Activated CD4-positive, alpha-beta T cell treated with anti-CD3 and anti-CD28 coated beads for 4 hours (primary cell): ENCODE data around the gene MAGOHB.
"Not testable (repeated sequence)": the region's sequence is repeated elsewhere in the genome, so short reads cannot be mapped to it uniquely, and the experiment has no call there.

Source experiments
- DNase-seq, 2 donors: peaks; one replicate each; pipeline ENCODE4 v3.0.0-alpha.2; 2020

Gene MAGOHB

GRCh38 chr12:10613349-10614055, at the start of gene MAGOHB:
TSS of gene MAGOHB (minus strand) at chr12:10613609. CDS start at chr12:10613532, 77 bp downstream.
- peak; percentile 93 to 99 for DNase-seq

GRCh38 chr12:10661338-10661737, 47.9 kb upstream of the MAGOHB start:
- no peak for DNase-seq

- no peak for DNase-seq
Measured at GRCh38 chr12:10654003-10654402, 40.6 kb upstream of the MAGOHB start.

DNA sequence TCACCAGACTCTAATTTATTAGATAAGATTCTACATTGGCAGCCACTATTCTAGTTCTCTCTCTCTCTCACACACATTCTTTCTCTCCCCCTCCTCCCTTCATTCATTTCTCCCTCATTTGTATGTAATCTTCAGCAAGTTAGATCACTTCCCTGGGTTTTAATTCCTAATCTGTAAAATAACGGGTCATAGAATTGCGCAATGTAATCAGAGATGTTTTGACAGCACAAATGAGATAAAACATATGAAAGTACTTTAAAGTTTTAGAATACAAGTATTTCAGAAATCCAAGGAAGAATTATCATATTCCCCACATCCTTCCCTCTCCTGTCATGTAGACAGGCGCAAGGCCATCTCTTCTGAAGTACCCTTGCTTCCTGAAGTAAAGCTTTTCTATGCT, 38.8 kb upstream of the MAGOHB start:
- no peak for DNase-seq

GRCh38 chr12:10646576-10646975, 33.2 kb upstream of the MAGOHB start:
- not testable (repeated sequence) for DNase-seq

GRCh38 chr12:10645910-10646309, 32.5 kb upstream of the MAGOHB start:
- no peak for DNase-seq

GRCh38 chr12:10641735-10642500, 28.5 kb upstream of the MAGOHB start:
- DNase-seq, result no peak

DNA sequence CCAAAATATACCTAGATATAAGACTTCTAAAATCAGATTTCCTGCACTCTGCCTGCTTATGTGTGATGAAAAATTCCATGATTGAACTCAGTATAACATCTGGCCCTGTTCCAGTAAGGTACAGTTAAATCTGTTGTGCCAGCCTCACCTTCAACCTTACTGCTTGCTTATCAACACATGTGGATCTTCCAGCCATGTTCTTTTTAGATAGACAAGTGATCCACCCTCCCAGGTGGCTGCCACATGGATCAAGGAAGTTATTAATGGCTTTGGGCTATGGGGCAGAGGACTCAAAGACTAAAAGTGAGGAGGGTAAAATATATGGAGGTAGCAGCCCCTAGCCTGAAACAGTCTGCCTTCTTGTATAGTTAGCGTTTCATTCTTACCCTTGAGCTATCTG, 25.3 kb upstream of the MAGOHB start:
- DNase-seq, result no peak

- DNase-seq, result no peak
Measured at GRCh38 chr12:10636611-10637010, 23.2 kb upstream of the MAGOHB start.

- no peak for DNase-seq
Measured at GRCh38 chr12:10636124-10636523, 22.7 kb upstream of the MAGOHB start.

DNA sequence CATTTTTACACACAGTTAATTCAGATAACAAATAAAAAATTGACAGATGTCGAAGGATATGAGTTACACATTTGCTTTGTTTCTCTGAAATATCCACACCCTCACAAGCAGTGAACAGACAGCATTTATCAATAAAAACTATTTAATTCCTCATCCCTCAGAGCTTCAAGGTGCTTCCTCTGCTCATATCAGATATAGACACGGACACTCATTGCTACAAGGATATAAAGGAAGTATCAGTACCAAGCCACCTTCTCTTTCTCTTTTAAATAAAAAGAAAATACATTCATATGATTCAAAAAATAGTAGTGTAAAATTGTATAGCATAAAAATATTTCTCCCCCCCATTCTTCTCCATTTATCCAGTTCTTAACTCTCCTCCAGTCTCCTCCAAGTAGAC, 21.9 kb upstream of the MAGOHB start:
- no peak for DNase-seq

DNA sequence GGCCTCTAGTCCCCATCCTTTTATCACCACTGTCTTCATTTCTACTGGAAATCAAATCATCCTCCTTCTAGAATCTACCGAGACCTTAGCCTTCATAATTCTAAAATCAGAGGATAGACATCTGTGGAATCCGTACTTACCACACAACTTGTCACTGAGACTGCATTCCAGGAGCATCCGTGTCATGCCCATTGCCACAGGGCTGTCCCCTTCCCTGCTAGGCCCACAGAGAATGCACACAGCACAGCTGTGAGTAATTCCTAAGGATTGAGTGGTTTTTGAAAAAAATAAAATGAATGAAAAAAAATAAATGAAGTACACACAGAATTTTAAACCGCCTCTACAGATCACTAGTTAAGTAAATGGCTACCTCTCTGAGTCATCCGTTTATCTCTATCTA, 21.0 kb upstream of the MAGOHB start:
- DNase-seq, result no peak

DNA sequence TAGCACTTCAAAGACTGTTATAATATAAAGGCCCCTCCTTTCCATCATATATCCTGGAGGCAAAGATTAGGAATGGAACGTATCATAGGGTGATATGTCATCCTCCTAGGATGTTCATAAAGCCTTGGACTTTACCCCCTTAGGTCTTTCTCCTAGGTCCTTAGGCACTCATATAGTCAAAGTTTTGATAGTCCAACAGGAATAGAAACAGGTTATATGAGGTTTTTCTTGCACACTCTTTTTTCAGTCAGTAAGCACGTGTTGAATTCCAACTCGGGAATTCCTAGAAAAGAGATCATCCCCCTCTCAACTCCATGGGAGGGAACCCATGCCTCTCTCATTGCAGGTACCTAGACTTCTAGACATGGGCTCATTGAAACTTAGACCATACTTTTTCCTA, 20.1 kb upstream of the MAGOHB start:
- no peak for DNase-seq

- DNase-seq, result no peak
Measured at GRCh38 chr12:10632226-10632625, 18.8 kb upstream of the MAGOHB start.

GRCh38 chr12:10624605-10625004, 11.2 kb upstream of the MAGOHB start:
- no peak for DNase-seq

DNA sequence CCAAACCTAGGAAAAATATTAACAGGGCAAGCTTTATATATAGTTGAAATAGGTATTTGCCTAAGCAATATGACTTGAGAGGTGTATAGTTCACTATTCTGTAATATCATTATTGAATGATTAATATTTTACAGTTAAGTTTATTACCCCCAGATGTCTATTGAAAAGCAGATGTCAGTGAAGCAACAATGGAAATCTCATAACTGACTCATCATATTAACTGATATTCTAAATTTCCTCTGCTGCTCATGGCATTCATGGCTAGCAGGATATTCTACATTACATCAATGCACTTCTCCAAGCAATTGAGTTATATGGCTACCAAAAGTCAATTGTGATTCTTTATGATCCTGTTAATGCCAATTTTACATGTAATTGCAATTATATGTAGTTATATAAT, 9.7 kb upstream of the MAGOHB start:
- DNase-seq, result no peak

DNA sequence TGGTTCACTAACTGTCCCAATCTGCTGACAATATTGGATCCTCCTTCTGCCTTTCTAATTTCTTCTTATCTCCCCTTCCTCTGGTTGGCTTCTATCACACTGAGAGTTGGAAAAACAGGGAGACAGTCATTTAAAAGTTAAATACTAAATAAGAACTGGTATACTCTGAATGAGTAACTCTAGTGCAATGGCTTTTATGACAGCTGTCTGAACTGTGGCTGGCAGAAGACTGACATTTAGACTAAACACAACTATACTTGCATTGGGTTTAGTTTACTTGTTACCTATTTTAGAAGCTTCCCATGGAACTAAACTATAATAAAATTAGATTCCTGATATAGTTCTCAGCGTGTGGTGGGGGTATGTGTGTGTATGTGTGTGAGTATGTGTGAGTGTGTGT, 7.9 kb upstream of the MAGOHB start:
- no peak for DNase-seq

- DNase-seq, result no peak
Measured at GRCh38 chr12:10620078-10620779, 6.8 kb upstream of the MAGOHB start.

DNA sequence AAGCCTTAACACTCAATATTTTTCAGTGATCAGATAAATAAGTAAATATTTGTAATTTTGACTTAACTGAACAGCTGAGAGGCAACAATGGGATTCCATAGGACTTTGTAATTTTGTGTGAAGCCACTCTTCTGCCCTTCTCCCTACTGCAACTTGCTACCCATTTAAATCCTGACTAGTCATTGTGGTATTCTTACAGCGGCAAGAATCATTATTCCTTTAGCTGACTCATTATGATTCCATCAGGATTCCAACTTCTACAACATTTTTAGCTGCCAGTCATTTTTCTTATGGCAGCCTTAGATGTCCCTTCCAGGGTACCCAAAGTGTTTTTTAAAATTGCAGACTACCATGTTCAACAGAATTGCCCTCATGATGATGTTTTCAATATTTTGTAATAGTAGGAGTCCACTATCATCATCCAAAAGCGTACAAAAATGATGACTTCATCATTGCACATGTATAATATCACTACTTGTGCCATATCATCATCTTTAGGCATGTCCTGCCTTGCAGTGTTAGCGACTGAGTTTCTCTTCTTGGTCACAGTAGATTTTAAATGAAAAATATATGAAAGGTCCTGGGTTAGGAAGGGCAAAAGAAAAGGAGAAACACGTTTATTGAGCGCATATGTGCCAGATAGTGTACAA, 5.1 kb upstream of the MAGOHB start:
- no peak for DNase-seq

DNA sequence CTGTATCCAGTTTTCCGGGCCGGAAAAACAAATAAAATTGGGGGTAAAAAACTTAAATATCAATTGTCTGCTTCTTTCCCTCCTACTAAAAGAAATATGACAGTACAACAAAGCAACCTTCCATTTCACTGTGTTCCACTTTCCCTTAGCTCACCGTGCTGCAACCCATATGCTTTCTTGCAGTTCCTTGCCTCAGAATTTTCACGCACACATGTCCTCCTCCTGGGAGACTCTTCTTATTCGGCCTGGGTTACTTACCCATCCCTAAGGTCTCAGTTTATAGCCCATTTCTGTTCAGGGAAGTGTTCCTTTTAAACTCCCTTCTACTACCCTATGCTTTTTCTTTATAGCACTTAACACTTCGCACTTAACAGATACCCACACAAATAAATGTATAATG, 4.5 kb upstream of the MAGOHB start:
- no peak for DNase-seq

- DNase-seq, result no peak
Measured at GRCh38 chr12:10615532-10615931, 2.1 kb upstream of the MAGOHB start.

- DNase-seq, result no peak
Measured at GRCh38 chr12:10614056-10614370, 604 bp upstream of the MAGOHB start.

DNA sequence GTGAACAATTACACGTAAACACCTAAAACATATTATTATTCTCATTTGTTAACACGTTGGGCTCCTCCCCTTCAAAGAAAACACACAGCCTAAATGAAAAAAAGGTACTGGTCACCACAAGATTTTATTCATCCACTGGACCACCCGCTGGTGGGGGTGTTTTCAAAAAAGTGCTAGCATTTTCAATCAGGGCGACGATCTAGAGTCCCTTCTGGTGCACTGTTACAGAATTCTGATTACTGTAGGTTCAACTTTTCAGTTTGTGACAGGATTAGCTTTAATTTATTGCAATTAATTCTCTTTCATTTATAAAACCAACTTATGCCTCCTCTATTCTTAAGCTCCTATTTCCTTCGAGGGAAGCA, 443 bp downstream of the MAGOHB start:
- peak in 1 of 2 donors; percentile 4 for DNase-seq

- DNase-seq, result no peak
Measured at GRCh38 chr12:10612110-10612509, 1.3 kb downstream of the MAGOHB start.
